ENCODE data around the gene FGD2. TPM values are rescaled to one million over a fixed set of nuclear protein-coding genes. Genes with fewer than 3 reads are reported as not detected.

The FGD2 gene
- total and polyA plus RNA-seq, 9 of the 15 experiments (the other 6 are each of a cell fraction or from before 2014, with no cell fraction given) = 0.09 TPM; not detected in 8

- 0 out of 2 replicates have a peak, but pooled peaks have one; percentile 10 for TF ChIP-seq ATF7 (IDR thresholded peaks at IDR 0.05)
- TF ChIP-seq PKNOX1 (IDR thresholded peaks at IDR 0.05) = no peak
- TF ChIP-seq CEBPG (CRISPR knock-in tag; IDR thresholded peaks at IDR 0.05) = peak; percentile 65; the same call in 1 of the 2 replicates
- TF ChIP-seq CEBPG (tag; conservative IDR thresholded peaks at IDR 0.05 in 1 of 2, IDR thresholded peaks at IDR 0.05 in 1 of 2) = peak; percentile 10 to 51; a peak in 1 of 4 replicates
- no peak for TF ChIP-seq ZNF407 (IDR thresholded peaks at IDR 0.05; ENCODE audit: low read depth)
- TF ChIP-seq USF2 (CRISPR knock-in tag; IDR thresholded peaks at IDR 0.05) = no peak
- peak; percentile 51 for TF ChIP-seq SAP30 (IDR thresholded peaks at IDR 0.05; ENCODE audit: borderline replicate concordance, insufficient read depth, low read depth, low read length, poor library complexity, severe bottlenecking)
- TF ChIP-seq REST (IDR thresholded peaks at IDR 0.05; ENCODE audit: borderline replicate concordance) = peak; percentile 13; the same call in 1 of the 2 replicates
- no peak for TF ChIP-seq REST (CRISPR knock-in tag; IDR thresholded peaks at IDR 0.05; ENCODE audit: low read depth)
These were observed 52.7 kb downstream of the FGD2 start (continued) for GRCh38 chr6:37058084-37058586.
